ENCODE results near the gene DCAF17.

DCAF17 gene

DNA sequence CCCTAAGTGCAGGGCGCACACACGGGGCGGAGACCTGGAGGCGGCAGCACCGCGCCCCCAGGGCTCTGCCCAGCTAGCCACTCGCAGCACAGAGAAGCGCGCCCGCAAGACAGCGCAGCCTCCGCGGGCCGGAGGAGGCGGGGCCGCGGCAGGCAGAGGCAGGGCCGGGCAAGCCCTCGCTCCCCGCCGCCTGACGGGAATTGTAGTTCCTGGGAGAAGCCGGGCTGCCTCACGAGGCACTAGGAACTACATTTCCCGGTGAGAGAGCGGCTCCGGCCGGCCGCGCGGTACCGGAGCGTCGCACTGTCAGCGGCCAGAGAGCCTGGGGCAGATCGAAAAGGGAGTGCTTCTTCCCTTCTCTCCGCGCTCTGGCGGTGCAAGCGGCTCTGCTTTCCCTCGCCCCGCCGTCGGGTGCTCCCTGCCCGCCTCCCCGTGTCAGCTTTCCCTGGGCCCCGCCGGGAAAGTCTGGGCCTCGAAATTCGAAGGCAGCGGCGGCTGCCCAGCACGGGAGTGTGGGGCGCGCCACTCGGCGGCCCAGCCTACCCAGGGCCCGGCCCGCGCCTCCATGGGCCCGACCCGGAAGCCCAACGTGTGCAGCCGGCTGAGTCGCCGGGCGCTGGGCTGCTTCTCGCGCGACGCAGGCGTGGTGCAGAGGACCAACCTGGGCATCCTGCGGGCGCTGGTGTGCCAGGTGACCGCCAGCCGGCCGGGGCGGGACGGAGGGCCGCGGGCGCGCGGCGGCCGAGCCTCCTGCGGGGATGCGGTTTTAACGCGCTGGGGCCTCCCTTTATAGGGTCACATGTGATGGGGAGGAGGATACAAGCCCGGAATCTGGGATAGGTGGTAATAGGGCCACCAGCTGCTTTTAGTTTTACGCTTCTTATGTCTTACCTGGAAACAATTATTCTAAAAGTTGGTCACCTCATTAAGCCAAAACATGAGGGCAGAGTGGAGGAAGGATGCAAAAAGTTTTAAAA lies at the start of gene DCAF17:
Gene DCAF17 (plus strand): TSS at position 214 of the 977 bp plus-strand sequence. CDS start 352 bp downstream, at position 566.
- peak; percentile 99 for DNase-seq

DNA sequence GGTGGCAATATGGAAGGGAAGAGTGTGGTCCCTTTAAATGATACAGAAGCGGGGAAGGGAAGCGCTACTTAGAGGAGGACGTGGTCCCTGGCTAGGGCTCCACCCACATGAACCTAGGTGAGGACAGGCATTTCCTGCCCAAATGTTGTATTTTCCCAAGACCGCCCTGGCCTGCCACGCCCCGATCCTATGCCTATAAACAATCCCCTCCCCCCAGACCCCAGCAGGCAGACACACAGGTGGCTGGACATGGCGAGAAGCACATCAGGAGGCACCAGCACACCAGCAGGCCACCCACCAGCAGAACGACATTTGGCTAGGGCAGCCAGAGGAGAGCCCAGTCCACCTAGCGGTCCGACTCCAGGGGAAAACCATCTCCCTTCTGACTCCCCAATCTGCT lies 47.4 kb upstream of the DCAF17 start:
- DNase-seq, result no peak

DNA sequence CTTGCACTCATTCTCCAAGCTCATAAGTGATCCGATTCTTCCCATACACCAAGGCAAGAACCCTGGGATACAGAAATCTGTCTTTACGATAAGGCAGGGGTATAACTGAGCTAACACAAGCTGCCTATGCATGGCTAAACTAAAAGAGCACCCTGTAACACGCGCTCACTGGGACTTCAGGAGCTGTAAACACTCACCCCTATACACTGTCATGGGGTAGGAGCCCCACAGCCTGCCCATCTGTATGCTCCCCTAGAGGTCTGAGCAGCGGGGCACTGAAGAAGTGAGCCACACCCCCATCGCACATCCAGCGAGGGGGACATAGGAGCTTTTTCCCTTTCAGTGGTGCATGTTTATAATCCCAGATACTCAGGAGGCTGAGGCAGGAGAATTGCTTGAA lies 47.0 kb upstream of the DCAF17 start:
- DNase-seq, result no peak

DNA sequence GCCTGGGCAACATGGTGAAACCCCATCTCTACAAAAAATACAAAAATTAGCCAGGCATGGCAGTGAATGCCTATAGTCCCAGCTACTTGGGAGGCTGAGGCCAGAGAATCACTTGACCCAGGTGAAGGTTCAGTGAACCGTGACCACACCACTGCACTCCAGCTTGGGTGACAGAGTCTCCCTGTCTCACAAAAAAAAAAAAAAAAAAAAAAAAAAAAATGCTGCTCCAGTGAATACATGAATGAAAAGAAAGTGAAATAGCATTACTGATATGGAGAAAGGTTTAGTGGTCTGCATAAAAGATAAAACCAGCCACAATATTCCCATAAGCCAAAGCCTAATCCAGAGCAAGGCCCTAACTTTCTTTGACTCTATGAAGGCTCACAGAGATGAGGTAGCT lies 44.7 kb upstream of the DCAF17 start:
- no peak for DNase-seq

DNA sequence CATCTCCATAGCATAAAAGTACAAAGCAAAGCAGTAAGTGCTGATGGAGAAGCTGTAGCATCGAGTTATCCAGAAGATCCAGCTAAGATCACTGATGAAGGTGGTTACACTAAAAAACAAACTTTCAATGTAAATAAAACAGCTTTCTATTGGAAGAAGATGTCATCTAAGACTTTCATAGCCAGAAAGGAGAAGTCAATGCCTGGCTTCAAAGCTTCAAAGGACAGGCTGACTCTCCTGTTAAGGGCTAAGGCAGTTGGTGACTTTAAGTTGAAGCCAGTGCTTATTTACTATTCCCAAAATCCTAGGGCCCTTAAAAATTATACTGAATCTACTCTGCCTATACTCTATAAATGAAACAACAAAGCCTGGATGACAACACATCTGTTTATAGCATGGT lies 44.2 kb upstream of the DCAF17 start:
- no peak for DNase-seq

DNA sequence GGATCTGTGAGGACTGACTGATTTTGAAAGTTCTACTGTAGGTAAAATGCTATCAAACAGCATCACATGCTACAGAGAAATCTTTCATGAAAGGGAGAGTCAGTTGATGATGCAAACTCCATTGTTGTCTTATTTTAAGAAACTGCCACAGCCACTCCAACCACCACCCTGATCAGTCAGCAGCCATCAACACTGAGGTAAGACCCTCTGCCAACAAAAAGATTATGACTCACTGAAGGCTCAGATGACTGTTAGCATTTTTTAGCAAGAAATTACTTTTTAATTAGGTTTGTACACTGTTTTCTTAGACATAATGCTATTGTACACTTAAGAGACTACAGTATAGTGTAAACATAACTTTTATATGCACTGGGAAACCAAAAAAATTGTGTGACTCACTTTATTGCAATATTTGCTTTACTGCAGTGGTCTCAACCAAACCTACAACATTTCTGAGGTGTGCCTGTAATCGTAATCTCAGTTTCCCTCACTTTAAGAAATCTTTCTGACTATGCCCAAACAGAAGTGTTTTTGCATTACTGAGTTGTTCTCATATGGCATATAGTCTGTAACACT lies 43.0 kb upstream of the DCAF17 start:
- DNase-seq, result no peak

DNA sequence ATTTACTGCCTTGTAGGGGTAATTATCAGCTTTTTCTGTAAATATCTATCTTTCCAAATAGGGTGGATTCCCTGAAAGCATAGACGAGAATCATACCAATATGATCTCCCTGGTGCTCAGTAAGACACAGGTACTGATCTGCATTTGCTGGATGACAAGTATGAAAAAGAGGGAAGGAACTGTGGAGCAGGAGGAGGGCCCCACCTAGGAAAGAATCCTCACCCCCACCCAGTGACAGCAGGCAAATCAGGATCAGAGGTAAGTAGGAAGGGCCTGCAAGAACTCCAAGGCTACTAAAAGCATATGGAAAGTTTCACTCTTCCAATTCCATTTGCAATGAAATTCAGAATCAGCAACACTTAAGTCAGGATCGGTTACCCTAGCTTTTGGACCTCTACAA lies 42.5 kb upstream of the DCAF17 start:
- DNase-seq, result no peak

- DNase-seq, result no peak
These were observed 40.5 kb upstream of the DCAF17 start for GRCh38 chr2:171393487-171393886.

DNA sequence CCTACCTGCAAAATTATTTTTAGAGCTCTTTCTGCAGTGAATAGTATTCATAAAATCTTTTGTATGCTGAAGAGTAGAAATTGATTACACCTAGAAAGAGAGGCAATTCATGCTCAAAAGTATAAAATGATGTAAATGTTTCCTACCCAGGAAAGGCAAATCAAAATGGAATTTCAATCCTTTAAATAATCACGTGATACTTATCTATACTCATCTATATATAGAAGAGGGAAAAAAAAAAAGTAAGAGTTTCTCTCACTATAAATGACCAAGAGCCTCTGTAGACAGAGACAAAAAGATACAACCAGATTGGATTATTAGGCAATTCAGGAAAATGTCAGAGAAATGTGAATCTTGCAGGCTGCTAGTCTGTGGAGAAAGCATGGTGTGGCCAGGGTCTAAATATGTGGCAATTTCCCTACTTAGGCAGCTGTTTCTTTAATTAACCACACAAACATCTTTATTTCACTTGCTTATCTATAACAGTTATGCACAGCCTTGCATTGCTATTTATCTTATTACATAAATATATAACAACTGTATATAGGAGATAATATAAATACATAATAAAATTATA lies 39.8 kb upstream of the DCAF17 start:
- DNase-seq, result peak; percentile 63 to 76

- peak; percentile 22 to 48 for DNase-seq
These were observed 34.7 kb upstream of the DCAF17 start for GRCh38 chr2:171399292-171399691.

DNA sequence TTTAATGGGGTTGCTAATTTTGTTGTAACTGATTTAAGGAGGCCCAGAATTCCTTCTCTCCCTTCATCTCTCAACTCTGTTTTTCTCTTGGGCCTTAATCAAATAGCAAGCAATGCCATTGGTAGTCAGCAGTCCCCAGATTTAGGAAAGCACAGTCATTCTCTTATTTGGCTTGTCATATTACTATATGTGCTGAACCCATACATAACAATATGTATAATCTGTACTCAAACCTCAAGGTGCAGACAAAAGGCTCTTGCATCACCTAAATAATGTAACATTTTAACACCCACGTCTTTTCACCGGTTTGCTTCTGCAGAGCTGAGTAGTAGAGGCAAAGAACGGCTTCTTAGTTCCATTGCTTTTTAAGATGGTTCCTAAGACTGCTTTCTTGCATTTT lies 33.6 kb upstream of the DCAF17 start:
- no peak for DNase-seq

DNA sequence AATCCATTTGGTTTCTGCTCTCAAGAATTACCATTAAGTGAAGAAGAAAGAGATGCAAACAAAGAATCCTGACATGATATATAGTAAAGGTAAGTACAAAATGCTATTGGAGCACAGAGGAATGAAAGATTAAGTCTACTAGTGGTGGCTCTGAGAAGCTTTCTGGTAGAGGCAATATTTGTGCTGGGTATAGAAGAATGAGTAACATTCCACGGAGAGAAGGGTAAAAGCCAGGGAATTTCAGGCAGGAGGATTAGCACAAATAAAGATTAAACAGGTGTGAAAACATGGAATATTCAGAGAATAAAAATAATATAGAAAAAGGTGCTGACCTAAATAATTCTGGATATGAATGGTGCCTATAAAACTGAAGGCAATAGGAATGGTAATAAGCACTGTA lies 32.1 kb upstream of the DCAF17 start:
- no peak for DNase-seq

GRCh38 chr2:171402906-171403580 lies 31.0 kb upstream of the DCAF17 start:
- DNase-seq, result no peak

GRCh38 chr2:171404261-171404660 lies 29.8 kb upstream of the DCAF17 start:
- no peak for DNase-seq

GRCh38 chr2:171404719-171405118 lies 29.3 kb upstream of the DCAF17 start:
- DNase-seq, result no peak

DNA sequence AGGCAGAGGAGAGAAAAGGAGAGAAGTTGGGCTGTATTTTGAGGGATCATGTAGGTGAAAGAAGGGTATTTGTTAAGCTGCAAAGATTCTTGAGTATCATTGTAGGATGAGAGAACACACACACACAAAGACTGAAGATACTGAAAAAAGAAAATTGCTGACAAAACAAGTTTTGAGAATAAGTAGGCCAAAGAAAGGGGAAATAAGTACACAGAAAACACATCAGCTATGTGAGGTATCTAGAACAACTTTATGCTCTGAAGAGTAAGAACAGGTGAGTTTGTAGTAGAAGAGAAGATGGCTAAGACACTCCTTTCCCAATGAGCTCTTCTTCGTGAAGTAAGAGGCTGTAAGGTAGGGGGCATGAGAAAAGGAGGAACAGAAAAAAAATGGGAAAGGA lies 28.5 kb upstream of the DCAF17 start:
- no peak for DNase-seq

DNA sequence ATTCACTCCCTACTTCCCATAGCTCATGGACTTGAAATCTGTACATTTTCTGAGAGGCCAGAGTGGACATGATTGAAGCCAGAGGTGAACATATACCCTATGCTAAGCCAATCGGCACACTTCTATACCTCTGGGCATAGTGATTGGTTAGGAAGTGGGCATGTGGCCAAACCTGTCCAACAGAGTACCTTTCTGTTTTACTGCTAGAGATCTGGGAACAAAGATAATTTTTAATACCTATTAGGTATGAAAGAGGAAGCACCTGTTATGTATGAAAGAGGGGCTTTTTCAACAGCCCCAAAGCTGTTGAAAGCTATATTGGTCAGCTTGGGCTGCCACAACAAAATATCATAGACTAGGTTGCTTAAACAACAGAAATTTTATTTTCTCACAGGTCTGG lies 28.0 kb upstream of the DCAF17 start:
- DNase-seq, result no peak

- DNase-seq, result peak; percentile 39 to 46
These were observed 26.9 kb upstream of the DCAF17 start for GRCh38 chr2:171407030-171407675.

- no peak for DNase-seq
These were observed 26.4 kb upstream of the DCAF17 start for GRCh38 chr2:171407676-171408044.

DNA sequence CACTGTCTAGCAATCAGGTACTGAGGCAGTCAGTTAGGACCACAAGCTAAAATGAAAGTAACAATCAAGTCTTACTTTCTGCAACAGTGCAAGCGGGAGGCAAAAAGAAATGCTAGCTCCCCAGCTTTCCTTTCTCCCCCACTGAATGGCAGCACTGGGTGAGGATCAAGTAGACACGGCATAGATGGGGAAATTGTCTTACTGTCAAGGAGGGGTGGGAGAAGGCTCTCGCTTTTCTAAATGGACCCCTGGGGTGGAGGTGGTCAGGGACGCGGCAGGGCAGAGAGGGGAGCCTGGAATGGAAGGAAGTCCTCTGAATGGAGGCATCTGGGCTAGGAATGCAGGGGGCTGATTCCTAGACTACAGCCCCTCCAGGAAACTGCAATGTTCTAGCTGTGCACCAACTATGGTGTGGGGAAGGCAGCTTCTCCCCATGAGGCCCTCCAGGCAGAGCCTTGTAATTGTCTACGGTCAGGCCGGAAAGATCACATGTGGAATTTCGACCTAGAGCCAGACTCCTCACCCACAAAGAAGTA lies 24.5 kb upstream of the DCAF17 start:
- no peak for DNase-seq

DNA sequence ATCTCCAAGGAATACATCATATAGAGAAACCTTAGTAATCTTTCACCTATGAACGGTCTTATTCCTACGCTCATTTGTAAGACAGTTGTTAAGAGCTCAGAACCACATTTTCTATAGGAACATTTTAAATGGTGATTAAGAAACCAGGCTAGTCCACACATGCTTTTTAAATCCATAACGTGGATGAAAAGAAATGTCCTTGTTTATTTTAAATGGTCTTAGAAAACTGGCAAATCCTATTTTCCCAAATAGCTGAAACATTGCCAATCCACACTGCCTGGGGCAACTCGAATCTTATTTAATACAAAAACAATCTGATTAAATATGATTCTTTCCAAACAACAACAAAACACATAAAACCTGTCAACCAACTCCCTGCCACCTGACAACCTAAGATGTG lies 23.9 kb upstream of the DCAF17 start:
- DNase-seq, result no peak

DNA sequence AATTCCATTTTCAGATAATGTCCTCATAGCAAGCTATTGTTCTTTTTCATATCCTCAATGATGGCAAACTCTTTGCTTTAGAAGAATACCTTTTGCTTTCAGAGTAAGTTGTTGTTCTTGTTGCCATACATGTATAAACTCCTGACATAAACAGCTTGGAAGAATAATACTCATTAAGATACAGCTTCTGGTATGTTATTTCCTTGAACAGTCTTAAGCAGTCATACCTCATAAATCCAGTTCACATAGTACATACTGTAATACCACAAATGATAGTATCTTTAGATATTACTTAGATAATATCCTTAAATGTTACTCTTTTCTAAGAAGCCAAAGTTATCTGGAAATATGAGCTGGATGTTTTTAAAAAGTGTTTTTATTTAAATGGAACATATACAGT lies 23.4 kb upstream of the DCAF17 start:
- DNase-seq, result no peak

- no peak for DNase-seq
These were observed 22.8 kb upstream of the DCAF17 start for GRCh38 chr2:171411214-171411613.

Measured in Kasumi-1 (cell line).